Measurements from ENCODE around the gene GBE1. TPM values are rescaled to one million over a fixed set of nuclear protein-coding genes. Genes with fewer than 3 reads are reported as not detected.
A peak's percentile ranks its signal among the peaks of the same experiment; 100 is the strongest.
"Not testable (repeated sequence)": the region's sequence is repeated elsewhere in the genome, so short reads cannot be mapped to it uniquely, and the experiment has no call there.

The GBE1 gene
- total and polyA plus RNA-seq, 12 donors, result 16.0 to 104 (median 82.4) TPM

DNA sequence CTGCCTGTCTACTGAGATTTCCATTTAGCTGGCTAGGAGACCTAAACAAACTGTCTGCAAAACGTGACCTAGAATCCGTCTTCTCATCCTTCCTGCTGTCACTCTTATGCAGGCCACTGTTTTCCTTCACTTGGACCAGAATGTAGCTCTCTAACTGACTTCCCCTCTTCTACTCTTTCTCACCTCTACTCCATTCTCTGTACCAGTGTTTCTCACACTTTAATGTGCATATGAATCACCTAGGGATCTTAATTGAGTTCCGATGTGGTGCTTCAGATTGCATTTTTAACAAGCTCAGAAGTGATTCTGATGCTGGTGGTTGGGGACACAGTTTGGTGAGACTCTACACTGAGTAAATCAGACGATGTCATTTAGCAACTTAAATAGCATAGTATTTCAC is 1.6 kb upstream of the GBE1 start:
- 59 to 85% (median 65%) methylated on average over 4 of the region's 4 CpGs for WGBS, 4 donors

GRCh38 chr3:81761904-81762580 is 597 bp upstream of the GBE1 start:
- intact Hi-C loops (cut with DNase I), result no loop called here
- TF ChIP-seq POLR2A (IDR thresholded peaks at IDR 0.05) (no peak), CTCF (IDR thresholded peaks at IDR 0.05) (no peak)
- H3K4me3 ChIP-seq, result peak overlapping the region; percentile 62 to 72 (median 71)
- H3K27me3 ChIP-seq, result no peaks in the 10 kb centered on the region
- WGBS, 4 donors, result 24 to 31% (median 28%) methylated on average over 6 of the region's 6 CpGs
- H3K27ac ChIP-seq, result peak overlapping the region; percentile 94 to 100 (median 99)
- H3K4me1 ChIP-seq (replicated peaks in 1 of 2), result peaks cover 17 to 42% of the 10 kb centered on the region in 2 donors
- no peaks in the 10 kb centered on the region for H3K9me3 ChIP-seq (replicated peaks in 1 of 3)
- H3K36me3 ChIP-seq (replicated peaks in 1 of 2), result no peaks in the 10 kb centered on the region
- no peak for DNase-seq

More for the DNA sequence above, 1.6 kb upstream of the GBE1 start:
- no peak for DNase-seq
- Histone ChIP-seq H3K4me3 (no peak overlapping the region), H3K27me3 (no peaks in the 10 kb centered on the region), H3K4me1 (replicated peaks in 1 of 2) (peaks cover 17 to 34% of the 10 kb centered on the region in 2 donors), H3K27ac (no peak overlapping the region), H3K36me3 (replicated peaks in 1 of 2) (no peaks in the 10 kb centered on the region), H3K9me3 (replicated peaks in 1 of 3) (no peaks in the 10 kb centered on the region)
- TF ChIP-seq POLR2A (IDR thresholded peaks at IDR 0.05) (no peak), CTCF (IDR thresholded peaks at IDR 0.05) (no peak)
- intact Hi-C loops (cut with DNase I), result no loop called here

DNA sequence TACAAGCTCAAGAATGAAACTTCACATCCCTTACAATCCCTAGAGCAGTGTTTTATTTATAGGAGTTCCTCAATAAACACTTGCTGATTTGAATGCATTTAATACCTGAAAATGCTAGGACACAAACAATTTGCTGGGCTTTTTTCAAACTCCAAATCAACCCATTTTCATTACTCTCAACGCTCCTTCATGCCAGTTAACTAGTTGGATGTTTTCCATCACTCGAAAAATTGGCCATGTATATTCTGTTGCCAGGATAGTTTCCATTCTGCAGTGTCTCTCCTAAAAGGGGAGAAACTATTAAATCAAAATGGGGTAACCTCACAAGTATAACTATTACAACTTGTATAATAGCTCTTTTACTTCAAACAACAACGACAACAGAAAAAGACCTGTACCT is 1.2 kb downstream of the GBE1 start:
- DNase-seq, result no peak
- no peak for TF ChIP-seq CTCF (IDR thresholded peaks at IDR 0.05)
- no peak for TF ChIP-seq POLR2A (IDR thresholded peaks at IDR 0.05)
- Histone ChIP-seq H3K36me3 (replicated peaks in 1 of 2) (no peaks in the 10 kb centered on the region), H3K27me3 (no peaks in the 10 kb centered on the region), H3K4me1 (replicated peaks in 1 of 2) (peaks cover 17 to 42% of the 10 kb centered on the region in 2 donors), H3K27ac (peak overlapping the region; percentile 94 to 100 (median 99)), H3K9me3 (replicated peaks in 1 of 3) (peaks cover 0 to under 1% (median 0%) of the 10 kb centered on the region in 3 donors), H3K4me3 (peak overlapping the region in 2 of 4 donors; percentile 70 to 72)
- intact Hi-C loops (cut with DNase I), result no loop called here
- WGBS, 4 donors, result 29 to 45% (median 37%) methylated on average over 3 of the region's 3 CpGs

GRCh38 chr3:81758771-81759170 is 2.7 kb downstream of the GBE1 start:
- Histone ChIP-seq H3K4me3 (peak overlapping the region in 1 of 4 donors; percentile 70), H3K27ac (peak overlapping the region in 3 of 5 donors; percentile 98 to 100 (median 99)), H3K4me1 (replicated peaks in 1 of 2) (peaks cover 17 to 42% of the 10 kb centered on the region in 2 donors)
- H3K9me3 ChIP-seq (replicated peaks in 1 of 3); H3K36me3 ChIP-seq (replicated peaks in 1 of 2); intact Hi-C loops (cut with DNase I); H3K27me3 ChIP-seq; DNase-seq: not testable (repeated sequence)
- WGBS, 4 donors, result 92 to 97% (median 95%) methylated on average over 4 of the region's 4 CpGs

GRCh38 chr3:81758275-81758674 is 3.2 kb downstream of the GBE1 start:
- Histone ChIP-seq H3K4me1 (replicated peaks in 1 of 2) (peaks cover 17 to 42% of the 10 kb centered on the region in 2 donors), H3K27me3 (no peaks in the 10 kb centered on the region), H3K27ac (peak overlapping the region in 1 of 5 donors; percentile 98), H3K36me3 (replicated peaks in 1 of 2) (no peaks in the 10 kb centered on the region), H3K9me3 (replicated peaks in 1 of 3) (peaks cover 0 to 9% (median 0%) of the 10 kb centered on the region in 3 donors), H3K4me3 (no peak overlapping the region)
- TF ChIP-seq POLR2A (IDR thresholded peaks at IDR 0.05), result no peak
- no peak for TF ChIP-seq CTCF (IDR thresholded peaks at IDR 0.05)
- 74 to 87% (median 83%) methylated on average over 1 of the region's 1 CpG for WGBS, 4 donors
- intact Hi-C loops (cut with DNase I), result no loop called here
- peak in 1 of 7 donors; percentile 9 for DNase-seq

Data from adrenal gland (tissue), 12 donors.